CD4-positive, alpha-beta T cell treated with Interleukin-17A for 1 hour (primary cell): ENCODE results near the gene PALD1.

ENCODE experiments used
- DNase-seq: peaks from one replicate; pipeline ENCODE4 v3.0.0-alpha.2; 2020

The PALD1 gene

DNA sequence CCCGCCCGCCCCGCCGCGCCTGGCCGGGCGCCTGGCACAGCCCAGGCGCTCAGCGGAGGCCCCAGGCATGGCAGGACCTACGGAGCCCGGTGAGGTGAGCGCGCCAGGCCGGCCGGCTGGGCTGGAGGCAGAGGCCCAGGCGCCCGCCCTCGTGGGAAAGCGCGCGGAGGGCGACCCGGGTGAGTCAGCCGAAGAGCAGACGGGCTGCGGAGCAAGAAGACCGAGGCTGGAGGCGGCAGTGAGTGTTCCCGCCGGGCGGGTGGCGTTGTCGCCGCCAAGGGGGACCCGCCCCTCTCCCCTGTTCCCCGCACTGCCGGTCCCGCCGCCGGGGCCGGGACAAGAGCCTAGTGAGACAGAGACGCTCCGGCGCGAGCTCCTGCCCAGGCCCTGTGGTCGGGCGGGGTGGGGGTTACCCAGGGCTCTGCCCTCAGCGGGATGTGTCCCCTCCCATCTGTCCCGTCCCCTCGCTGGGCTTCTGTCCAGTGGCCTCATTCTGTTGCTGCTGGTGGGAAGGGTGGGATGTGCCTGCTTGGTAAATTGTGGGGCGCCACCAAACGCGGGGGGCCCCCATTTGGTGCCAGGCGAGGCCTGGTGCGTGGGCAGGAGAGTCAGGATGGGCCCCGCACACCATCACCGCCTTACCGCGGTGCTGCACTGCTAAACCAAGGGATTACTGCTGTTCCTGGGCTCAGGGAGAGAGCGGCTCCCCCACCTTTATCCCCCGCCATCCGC, 20.1 kb upstream of the PALD1 start:
- no peak for DNase-seq

GRCh38 chr10:70459061-70459773, 19.4 kb upstream of the PALD1 start:
- no peak for DNase-seq

GRCh38 chr10:70459774-70460490, 18.6 kb upstream of the PALD1 start:
- DNase-seq: no peak

DNA sequence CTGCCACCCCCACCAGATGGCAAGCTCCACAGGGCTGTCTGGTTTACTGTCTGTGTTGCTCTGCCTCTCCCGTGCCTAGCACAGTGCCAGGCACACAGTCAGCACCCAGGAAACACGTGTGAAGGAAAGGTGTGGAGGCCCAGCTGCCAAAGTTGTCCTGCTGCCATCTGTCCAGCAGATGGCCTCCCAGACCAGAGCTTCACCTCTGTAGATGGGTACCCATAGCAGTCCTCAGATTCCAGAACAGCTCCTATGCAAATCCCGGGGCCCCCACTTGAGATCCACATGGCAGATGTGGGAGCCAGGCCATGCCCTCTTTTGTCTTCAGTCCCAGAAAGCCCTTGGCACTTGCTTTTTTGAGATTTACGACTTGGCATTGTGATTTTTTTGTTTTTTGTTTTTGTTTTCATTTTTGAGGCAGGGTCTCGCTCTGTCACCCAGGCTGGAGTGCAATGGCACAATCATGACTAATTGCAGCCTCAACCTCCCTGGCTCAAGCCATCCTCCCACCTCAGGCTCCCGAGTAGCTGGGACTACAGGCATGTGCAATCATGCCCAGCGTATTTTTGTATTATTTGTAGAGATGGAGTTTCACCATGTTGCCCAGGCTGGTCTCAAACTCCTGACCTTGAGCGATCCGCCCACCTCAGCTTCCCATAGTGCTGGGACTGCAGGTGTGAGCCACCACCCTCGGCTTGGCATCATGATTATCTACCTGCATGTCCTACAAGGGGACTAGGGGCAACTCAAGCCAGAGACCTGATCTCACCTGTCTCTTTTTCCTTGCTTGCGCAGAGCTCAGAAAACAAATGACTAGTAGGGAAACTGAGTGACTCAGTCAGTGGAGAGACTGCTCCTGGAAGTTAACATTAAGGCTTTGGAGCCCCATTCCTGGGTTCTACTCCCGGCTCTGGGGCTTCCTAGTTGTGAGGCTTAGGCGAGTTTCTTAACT, 16.9 kb upstream of the PALD1 start:
- peak; percentile 52 for DNase-seq

GRCh38 chr10:70462349-70462984, 16.1 kb upstream of the PALD1 start:
- no peak for DNase-seq

GRCh38 chr10:70465278-70465677, 13.3 kb upstream of the PALD1 start:
- DNase-seq: no peak

DNA sequence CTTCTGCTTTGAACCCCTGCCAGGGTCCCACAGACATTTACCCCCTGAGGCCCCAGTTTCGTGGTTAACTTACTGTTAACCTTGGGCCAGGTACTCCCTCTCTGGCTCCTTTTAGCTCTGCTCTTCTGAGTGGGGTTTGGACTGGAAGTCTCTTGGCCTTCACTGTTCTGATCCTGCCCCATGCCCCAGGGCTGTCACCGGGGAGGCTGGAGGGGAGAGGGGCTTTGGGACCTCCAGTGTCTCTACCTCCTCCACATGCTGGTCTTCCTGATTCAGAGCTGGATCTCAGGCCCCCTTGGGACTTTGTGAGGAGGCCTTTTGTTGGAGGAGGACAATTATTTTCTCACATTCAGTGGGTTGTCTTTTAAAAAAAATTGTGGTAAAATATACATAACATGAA, 12.7 kb upstream of the PALD1 start:
- DNase-seq: no peak

DNA sequence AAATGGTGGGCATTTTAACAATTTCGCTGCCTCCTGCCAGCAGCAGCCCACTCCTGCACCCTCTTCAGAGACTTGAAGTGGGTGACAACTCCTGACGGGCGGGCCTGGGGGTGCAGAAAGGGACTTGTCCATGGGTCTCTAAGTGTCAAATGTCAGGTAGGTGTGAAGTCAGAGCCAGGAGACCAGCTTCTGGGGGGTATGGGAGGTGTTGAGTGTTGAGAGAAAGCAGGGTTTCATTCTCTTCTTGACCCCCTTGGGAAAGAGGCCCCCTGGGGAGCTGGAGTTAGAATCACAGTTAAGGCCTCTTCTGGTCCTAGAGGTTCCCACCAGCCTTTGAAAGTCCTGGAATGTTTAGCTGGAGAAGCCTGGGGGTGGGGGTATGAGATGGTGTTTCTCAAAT, 11.6 kb upstream of the PALD1 start:
- DNase-seq: no peak

DNA sequence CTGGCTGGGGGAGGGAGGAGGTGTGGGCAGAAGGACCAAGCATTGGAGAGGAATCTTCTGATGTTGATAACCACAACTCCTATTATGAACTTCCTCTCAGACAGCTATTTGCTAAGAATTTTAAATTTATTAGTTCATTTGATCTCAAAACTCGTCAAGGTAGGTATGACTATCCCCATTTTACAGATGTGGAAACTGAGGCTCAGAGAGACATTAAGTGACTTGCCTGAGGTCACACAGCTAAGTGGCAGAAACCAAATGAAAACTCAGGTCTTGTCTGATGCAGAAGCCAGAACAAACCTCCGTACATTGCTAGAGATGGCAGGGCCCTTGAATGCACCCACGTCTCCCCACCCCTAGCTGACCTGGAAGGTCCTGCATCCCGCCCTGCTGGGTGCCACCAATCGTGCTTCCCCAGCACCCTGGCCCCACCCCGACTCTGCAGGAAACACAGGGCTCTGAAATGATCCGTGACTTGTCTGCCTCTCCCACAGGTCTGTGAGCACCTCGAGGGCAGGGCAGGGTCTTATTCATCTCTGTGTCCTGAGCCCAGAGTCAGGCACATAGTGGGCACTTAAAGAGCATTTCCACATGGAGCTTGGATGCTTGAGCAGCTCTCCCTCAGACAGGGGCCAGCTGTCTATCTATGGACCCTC, 5.6 kb upstream of the PALD1 start:
- no peak for DNase-seq

GRCh38 chr10:70474780-70475179, 3.8 kb upstream of the PALD1 start:
- DNase-seq: no peak

GRCh38 chr10:70475661-70476060, 2.9 kb upstream of the PALD1 start:
- no peak for DNase-seq

- DNase-seq: no peak
These were observed 2.1 kb upstream of the PALD1 start for GRCh38 chr10:70476249-70477035.

DNA sequence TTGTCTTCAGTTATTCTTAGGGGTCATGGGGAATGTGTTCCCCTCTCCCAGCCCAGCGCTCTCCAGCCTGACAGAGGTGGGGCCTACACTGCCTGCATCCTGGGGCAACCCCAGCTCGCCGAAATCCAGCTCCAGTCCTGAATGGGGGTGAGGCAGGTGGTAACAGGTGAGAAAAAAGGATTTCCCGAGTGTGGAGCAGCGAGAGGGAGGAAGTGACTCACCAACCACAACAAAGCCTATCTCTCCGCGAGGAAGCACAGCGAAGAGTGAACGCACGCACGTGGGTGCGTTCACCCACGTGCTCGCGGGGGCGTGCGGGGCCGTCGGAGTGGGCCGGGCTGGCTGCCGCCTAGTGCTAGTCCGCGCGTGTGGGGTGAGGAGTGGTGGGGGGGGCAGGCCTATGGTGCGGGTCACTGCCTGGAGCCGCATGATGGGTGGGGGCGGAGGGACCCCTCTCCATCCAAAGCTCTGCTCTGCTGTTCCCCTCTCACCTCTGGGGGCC, 855 bp upstream of the PALD1 start:
- DNase-seq: peak; percentile 82

DNA sequence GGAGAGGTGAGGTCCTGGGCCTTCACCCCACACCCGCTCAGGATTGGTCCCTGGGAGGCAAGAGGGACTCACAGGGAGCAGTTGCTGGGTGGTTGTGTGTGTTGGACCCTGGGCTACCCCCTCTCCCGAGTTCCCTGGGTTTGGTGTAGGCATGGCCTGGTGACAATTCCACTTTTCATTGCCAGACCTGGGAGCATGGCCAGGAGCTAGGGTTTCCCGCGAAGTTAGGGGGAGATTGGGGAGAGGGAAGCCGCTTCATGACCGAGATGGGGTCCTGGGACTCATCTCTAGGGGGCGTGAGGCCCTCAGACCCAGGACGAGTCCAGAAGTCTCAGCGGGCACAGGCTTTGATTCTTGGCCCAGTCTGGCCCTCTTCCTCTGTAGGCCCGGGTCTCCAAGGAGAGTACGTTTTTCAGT, 606 bp downstream of the PALD1 start:
- no peak for DNase-seq

DNA sequence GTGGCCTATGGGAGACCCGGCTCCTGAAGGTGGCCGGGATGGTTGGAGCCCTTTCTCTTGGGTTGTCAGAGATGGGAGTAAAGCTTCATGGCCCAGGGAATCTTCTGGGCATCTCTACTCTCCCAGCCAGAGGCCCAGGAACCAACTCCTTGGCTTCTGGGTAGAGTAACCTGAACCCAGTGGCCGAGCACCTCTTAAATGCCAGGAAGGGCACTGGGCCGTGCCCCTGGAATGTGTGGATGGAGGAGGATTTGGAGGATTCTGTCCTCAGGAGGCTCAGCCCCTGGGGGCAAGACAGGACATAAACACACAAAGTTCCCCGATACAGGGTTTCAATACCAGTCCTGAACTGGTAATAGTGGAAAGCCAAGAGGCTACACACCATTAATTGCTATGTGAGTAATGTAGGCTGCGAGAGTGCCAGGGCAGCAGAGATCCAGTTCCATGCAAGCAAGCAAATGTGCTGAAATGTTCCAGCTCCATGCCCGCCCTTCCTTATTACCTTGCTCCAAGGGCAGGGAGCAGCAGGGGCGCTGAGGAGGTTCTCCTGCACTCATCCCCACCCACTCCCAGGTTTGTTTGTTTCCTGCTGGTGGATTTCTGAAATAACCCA, 1.2 kb downstream of the PALD1 start:
- DNase-seq: no peak

DNA sequence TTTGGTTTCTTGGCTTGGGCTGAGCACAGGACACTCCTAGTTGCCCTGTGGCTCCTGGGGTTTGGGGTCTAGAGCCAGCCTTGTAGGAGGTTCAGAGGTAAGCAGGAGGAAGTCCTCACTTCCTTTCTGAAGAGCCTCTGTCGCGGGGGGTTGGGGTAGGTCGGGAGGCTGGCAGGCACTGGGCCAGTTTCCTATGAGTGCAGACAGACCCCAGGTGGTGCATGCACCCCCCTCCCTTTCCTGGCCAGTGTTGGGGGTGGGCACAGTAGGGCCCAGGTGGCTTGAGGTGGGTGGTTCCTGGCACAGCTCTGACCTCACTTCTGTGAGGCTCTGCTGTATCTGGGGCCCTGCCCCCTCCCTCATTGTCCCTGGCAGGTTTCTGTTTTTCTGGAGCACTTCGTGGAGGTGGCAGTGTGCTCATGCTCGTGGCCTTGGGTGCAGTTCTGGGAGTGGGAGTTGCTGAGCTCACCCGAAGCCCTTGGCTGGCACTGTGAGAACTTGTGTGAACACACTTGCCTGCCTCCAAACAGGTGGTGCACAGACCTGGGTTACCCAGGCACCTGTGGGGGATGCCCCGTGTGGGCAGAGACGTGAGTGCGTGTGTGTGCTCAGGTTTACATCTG, 1.8 kb downstream of the PALD1 start:
- no peak for DNase-seq

DNA sequence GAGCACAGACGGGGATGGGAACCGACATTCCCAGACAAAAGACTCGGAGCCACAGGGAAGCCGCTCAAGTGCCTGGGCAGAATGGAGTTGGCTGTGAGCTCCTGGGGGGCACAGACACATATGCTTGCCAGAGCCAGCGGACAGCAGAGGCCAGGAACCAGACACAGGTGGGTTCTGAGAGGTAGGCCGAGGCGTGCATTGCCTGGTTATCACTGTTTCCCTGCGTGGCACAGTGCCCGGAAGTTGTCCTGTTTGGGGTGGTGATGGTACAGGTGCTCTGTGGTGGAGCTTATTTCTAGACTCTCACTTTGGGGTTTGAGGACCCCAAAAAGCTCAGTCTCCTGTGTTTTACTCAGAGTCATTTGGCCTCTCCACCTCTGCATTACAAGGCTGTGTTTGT, 2.5 kb downstream of the PALD1 start:
- DNase-seq: no peak

DNA sequence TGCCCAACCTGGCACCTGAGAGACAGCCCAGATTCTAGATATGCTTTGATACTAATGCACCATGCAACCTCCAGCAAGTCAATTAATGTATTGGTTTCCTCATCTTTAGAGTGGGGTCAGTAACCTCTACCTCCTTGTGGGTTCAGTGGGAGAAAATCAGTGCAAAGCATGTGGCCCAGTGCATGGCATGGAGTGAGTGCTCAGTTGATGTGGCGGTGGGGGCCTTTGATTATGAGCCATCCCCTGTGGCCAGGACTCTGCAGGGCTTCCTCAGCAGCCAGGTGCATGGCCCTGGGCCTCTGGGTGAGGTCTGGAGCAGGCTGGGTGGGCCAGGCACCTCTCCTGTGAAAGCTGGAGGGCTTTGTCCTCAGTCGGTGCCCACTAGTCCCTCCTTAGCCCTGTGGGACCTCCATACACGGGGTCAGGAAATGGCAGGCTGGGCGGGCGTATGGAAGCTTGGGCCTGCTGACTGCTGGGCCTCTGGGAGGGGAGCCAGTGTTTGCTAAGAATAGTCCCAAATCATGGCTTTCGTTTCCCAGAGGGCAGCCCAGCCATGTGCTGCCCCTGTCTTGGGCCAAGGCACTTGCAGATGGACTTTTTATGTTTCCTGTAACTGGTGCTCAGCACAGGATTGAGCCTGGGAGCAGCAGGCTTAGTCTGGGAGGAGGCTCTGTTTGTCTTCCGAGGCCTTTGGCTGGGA, 3.4 kb downstream of the PALD1 start:
- no peak for DNase-seq
